RWPE1 (cell line): ENCODE measurements around the gene STIP1.

Experiments
- CTCF ChIA-PET: fragments of 350-600 bp; sonication (Branson Sonifier 250); formaldehyde crosslinking; extraction: SDS; loops from one replicate; lab custom pipeline; 2021; lab: Yijun Ruan, JAX
- POLR2A ChIA-PET: fragments of 400-600 bp; formaldehyde crosslinking; extraction: SDS; loops from one replicate; lab custom pipeline; 2020; ENCODE audit warnings: antibody characterized with exemption; ENCODE audit not compliant: low non-redundant PET; lab: Yijun Ruan, JAX
- DNase-seq: peaks from one replicate; pipeline ENCODE4 v3.0.0; 2012; ENCODE audit warnings: low spot score
- H3K27ac ChIP-seq: fragments of 450-650 bp; 2 replicates; pipeline ENCODE4 v1.5.1; 2017
- CTCF ChIP-seq: fragments of 450-650 bp; conservative IDR thresholded peaks from 2 replicates; pipeline ENCODE4 v1.5.1; 2017; ENCODE audit warnings: low read depth, mild to moderate bottlenecking

STIP1 gene

GRCh38 chr11:64239662-64240434 lies 53.9 kb downstream of the STIP1 start:
- DNase-seq, result no peak

GRCh38 chr11:64240435-64241240 lies 54.7 kb downstream of the STIP1 start, which contains the start of gene FKBP2:
Gene FKBP2, plus strand, starts transcription at chr11:64241095. Its CDS starts 1,293 bp downstream, at chr11:64242388.
- peak; percentile 94 for DNase-seq
- peak within 1 kb of the TSS; percentile 98 for H3K27ac ChIP-seq
- no peak for TF ChIP-seq CTCF
- ChIA-PET POLR2A (interaction anchor here (0.5 to 1.0 kb wide), 9 partner anchors 8 to 84 kb away, joined by 3 to 4 read pairs (median 3); no protein-coding TSS in a partner anchor), CTCF (interaction anchor here (0.7 kb wide), 1 partner anchor 14 kb away, joined by 4 read pairs; no protein-coding TSS in a partner anchor)

More at GRCh38 chr11:64239662-64240434, 53.9 kb downstream of the STIP1 start:
- ChIA-PET CTCF (no interaction called here), POLR2A (interaction anchor here (0.5 to 0.6 kb wide), 2 partner anchors 12 to 85 kb away, joined by 3 to 6 read pairs; no protein-coding TSS in a partner anchor)
- peak overlapping the region; percentile 98 for H3K27ac ChIP-seq
- no peak for TF ChIP-seq CTCF

GRCh38 chr11:64241241-64241490 lies 55.2 kb downstream of the STIP1 start:
- H3K27ac ChIP-seq, result peak overlapping the region; percentile 98
- no peak for TF ChIP-seq CTCF
- ChIA-PET POLR2A (interaction anchor here (0.5 to 1.0 kb wide), 9 partner anchors 8 to 84 kb away, joined by 3 to 4 read pairs (median 3); no protein-coding TSS in a partner anchor), CTCF (interaction anchor here (0.7 kb wide), 1 partner anchor 14 kb away, joined by 4 read pairs; no protein-coding TSS in a partner anchor)
- peak; percentile 95 for DNase-seq

GRCh38 chr11:64241491-64242374 lies 55.8 kb downstream of the STIP1 start:
- ChIA-PET POLR2A (interaction anchor here (0.5 to 1.0 kb wide), 9 partner anchors 9 to 83 kb away, joined by 3 to 4 read pairs (median 3); no protein-coding TSS in a partner anchor), CTCF (interaction anchor here (0.6 to 0.7 kb wide), 2 partner anchors 9 to 13 kb away, joined by 4 to 5 read pairs; no protein-coding TSS in a partner anchor)
- TF ChIP-seq CTCF, result no peak
- no peak for DNase-seq
- H3K27ac ChIP-seq, result peak overlapping the region; percentile 98

- no peak for DNase-seq
- TF ChIP-seq CTCF, result no peak
- peak overlapping the region; percentile 98 for H3K27ac ChIP-seq
- ChIA-PET POLR2A (interaction anchor here (0.5 to 1.7 kb wide), 2 partner anchors 25 to 1438 kb away, joined by 3 to 6 read pairs; no protein-coding TSS in a partner anchor), CTCF (interaction anchor here (0.7 to 0.8 kb wide), 3 partner anchors 9 to 104 kb away, joined by 3 to 4 read pairs (median 3); no protein-coding TSS in a partner anchor)
Observed at GRCh38 chr11:64243236-64243854, 57.4 kb downstream of the STIP1 start.
